ENCODE results near the gene TP63.

TP63 gene

GRCh38 chr3:189909573-189909972 is 278.4 kb downstream of the TP63 start:
- no peak for DNase-seq (ENCODE audit: low read depth in 1 of 2, low spot score in 1 of 2)

- no peak for DNase-seq (ENCODE audit: low read depth in 1 of 2, low spot score in 1 of 2)
These were observed 279.8 kb downstream of the TP63 start for GRCh38 chr3:189911001-189911400.

DNA sequence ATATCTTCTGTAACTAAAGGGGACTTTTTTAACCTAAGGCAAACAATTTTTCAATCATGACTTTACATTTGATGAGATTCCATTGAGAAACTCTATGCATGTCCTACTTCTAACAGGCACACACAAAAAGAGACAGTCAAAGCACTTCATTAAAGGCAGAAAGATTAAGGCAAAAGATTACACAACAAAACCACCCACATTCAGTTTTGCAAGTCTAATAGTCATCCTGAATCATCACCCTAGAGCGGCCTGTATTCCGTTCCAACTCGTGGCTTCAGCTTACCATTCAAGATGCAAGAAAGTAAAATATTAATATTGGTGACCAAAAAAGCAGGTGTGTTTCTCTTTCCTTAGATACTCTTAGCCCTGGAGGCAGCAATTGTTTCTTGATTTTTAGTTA is 283.6 kb downstream of the TP63 start:
- no peak for DNase-seq (ENCODE audit: low read depth in 1 of 2, low spot score in 1 of 2)

- no peak for DNase-seq (ENCODE audit: low read depth in 1 of 2, low spot score in 1 of 2)
These were observed 290.6 kb downstream of the TP63 start for GRCh38 chr3:189921770-189922169.

- DNase-seq (ENCODE audit: low read depth in 1 of 2, low spot score in 1 of 2) = no peak
These were observed 297.0 kb downstream of the TP63 start for GRCh38 chr3:189927975-189928895.

DNA sequence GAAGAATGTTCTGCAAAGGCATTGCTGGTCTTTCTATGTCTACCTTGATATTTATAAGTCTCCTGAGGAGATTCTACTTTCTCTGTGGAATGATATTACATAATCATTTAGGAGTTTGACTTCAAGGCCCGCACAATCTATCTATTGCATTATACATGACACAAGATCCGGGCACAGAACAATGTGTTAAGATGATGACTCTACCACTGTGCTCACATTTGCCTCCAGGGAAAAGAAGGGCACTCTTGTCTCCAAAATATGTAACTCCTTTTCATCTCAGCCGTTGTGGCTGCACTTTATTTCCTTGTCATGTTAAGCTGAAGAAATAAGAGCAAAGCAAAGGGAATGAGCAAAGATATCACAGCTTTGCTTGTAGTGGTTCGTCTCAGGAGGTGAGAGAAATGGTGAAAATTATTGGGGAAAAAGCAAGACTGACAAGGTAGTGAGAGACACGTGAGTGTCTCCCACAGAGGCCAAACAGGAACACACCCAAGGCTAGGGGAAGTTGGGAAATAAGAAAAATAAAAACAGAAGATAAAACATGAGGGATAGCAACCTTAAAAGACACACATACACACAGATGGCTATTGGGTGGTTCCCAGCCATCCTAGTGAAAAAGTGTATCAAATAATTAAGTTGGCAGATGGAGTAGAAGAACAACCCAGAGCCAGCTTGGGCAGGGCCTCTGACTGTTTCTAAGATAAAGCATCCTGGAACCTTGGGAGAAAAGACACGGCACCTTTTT is 305.2 kb downstream of the TP63 start:
- DNase-seq (ENCODE audit: low read depth in 1 of 2, low spot score in 1 of 2) = no peak

DNA sequence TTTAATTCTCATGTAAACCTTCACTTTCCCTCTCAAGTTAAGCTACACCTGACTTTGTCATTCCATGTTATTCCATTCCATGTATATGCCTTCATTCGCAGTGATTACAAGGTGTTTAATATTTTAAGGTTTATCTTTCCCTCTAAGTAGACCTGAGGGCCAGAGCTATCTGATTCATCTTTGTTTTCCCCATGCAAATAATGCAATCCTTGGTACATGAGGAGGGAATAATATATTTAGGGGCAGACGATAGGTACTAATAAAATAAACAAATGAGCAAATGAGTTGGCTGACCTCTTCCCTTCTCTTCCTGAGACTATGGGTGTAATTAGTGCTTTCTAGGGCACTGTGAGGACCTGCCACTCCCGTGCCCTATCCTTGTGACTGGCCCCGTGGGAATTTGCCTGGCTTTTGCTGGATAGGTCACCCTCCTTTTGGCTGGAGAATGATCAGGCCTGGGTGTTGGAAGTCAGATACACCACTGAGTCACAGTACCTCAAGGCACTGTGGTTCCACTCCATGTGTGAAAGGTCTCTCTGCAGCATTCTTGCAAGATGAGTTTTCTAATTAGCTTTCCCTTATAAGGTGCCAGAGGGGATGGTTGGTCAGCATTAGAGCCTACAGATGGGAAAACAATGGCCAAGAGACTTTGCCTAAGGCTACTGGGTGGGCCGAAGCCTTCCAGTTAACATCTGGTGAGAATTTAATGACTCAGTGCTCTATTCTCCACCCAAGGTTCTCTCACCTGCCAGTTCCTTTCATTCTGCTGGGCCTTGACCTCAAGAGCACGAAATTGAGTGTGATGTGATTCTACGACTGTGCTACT is 306.3 kb downstream of the TP63 start:
- no peak for DNase-seq (ENCODE audit: low read depth in 1 of 2, low spot score in 1 of 2)

GRCh38 chr3:189941125-189941524 is 309.9 kb downstream of the TP63 start:
- DNase-seq (ENCODE audit: low read depth in 1 of 2, low spot score in 1 of 2) = no peak

DNA sequence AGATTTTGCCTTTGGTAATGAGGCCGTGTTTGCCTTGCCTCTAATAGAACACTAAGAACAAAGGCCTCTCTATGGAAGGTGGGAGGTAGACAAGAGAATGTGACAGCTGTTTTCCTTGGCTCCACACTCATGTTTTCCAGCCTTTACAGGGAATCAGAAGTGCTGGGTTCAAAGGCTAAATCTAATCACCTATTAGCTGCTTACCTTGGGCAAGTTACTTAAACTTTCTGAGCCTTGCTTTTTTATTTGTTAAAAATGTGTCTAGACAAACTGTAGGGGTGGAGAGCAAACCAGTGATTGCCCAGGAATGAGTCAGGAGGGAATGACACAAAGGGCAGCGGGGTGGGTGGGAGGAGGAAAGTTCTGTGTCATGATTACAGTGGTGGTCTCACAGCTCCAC is 310.5 kb downstream of the TP63 start:
- DNase-seq (ENCODE audit: low read depth in 1 of 2, low spot score in 1 of 2) = no peak

GRCh38 chr3:189942948-189943347 is 311.8 kb downstream of the TP63 start:
- no peak for DNase-seq (ENCODE audit: low read depth in 1 of 2, low spot score in 1 of 2)

GRCh38 chr3:189944285-189945145 is 313.3 kb downstream of the TP63 start:
- no peak for DNase-seq (ENCODE audit: low read depth in 1 of 2, low spot score in 1 of 2)

GRCh38 chr3:189945935-189946709 is 314.9 kb downstream of the TP63 start:
- no peak for DNase-seq (ENCODE audit: low read depth in 1 of 2, low spot score in 1 of 2)

Measured in activated T-helper 1 cell treated with anti-CD3 and anti-CD28 coated beads, Interleukin-2, amount 50 U/mL, for 16 hours (primary cell).